ENCODE data around the gene STAC3.

DNA sequence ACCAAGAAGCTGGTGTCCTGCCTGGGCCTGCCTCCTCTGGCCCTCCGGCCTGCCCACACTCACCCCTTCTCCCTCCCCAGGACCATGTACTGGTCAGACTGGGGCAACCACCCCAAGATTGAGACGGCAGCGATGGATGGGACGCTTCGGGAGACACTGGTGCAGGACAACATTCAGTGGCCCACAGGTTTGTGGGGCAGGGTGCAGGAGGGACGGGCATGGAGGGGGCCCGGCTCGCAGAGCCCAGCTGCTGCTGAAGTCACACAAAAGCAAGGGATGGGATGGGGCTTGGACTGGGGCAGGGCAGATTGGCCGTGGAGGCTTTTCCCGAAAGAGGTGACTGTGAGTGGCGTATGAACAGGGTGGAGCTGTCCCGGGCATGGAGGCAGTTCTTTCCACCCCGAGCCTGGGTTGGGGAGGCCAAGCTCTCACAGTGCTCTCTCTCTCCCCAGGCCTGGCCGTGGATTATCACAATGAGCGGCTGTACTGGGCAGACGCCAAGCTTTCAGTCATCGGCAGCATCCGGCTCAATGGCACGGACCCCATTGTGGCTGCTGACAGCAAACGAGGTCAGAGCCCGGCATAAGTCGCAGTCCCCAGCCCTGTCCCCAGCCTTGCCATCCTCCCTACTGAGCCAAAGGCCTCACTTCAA lies 42.2 kb downstream of the STAC3 start:
- no peak for TF ChIP-seq CTCF (IDR thresholded peaks at IDR 0.05; ENCODE audit: insufficient read depth, low read depth, low read length)
- no peak for TF ChIP-seq EZH2 (IDR thresholded peaks at IDR 0.05; ENCODE audit: insufficient read depth, low read length)

Measured in astrocyte (in vitro differentiated cells and primary cell).